ENCODE data around the gene INO80. TPM values are rescaled to one million over a fixed set of nuclear protein-coding genes. Genes with fewer than 3 reads are reported as not detected.

INO80 gene
- polyA plus RNA-seq, 1 experiment = 5.2 TPM

DNA sequence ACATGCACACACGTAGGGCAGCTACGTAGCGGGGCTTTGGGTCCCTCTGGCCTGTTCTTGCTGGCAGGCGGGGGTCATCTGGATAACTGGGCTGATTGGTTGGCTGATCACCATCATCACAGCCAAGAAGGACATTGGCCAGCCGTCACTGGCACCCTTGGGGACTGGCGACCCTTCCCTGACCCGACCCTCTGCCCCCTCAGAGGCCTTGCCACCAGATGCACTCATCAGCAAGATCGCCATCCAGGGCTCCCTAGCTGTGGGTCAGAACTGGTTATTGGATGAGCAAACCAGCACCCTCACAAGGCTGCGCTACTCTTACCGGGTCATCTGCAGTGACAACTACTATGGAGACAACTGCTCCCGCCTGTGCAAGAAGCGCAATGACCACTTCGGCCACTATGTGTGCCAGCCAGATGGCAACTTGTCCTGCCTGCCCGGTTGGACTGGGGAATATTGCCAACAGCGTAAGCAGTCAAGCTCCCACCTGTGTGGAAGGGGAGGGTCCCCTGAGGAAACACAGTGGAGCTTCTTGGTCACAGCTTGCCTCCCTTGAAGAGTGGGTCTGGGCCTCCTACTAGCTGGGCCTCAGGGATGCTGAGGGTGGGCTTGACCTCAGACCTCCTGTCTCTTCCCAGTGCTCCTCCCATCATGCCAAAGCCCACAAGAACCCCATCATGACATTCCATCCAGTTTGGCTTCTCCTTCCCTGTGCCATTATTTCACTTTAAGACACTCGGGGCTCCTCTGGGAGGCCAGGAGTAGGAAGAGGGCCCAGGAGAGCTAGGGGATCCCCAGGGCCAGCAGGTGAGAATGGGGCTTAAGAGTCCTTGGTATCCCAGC lies 184.6 kb downstream of the INO80 start:
- Histone ChIP-seq H3K27me3 (ENCODE audit: control insufficient read depth, insufficient read depth, low read length) (peaks cover 28% of the 10 kb centered on the region), H3K36me3 (ENCODE audit: control insufficient read depth, insufficient read depth, low read length) (0 out of 2 replicates have a peak, but pooled peaks cover 2% of the 10 kb centered on the region), H3K4me3 (ENCODE audit: low read depth, low read length) (peak overlapping the region; percentile 51; the same call in 1 of the 2 replicates)
- DNase-seq (ENCODE audit: low read depth) = no peak
- TF ChIP-seq, protein P1, sequence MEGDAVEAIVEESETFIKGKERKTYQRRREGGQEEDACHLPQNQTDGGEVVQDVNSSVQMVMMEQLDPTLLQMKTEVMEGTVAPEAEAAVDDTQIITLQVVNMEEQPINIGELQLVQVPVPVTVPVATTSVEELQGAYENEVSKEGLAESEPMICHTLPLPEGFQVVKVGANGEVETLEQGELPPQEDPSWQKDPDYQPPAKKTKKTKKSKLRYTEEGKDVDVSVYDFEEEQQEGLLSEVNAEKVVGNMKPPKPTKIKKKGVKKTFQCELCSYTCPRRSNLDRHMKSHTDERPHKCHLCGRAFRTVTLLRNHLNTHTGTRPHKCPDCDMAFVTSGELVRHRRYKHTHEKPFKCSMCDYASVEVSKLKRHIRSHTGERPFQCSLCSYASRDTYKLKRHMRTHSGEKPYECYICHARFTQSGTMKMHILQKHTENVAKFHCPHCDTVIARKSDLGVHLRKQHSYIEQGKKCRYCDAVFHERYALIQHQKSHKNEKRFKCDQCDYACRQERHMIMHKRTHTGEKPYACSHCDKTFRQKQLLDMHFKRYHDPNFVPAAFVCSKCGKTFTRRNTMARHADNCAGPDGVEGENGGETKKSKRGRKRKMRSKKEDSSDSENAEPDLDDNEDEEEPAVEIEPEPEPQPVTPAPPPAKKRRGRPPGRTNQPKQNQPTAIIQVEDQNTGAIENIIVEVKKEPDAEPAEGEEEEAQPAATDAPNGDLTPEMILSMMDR (IDR thresholded peaks at IDR 0.05; ENCODE audit: insufficient read depth, low read depth, low read length) = no peak
- ChIA-PET POLR2A (no interaction called here), CTCF (interaction anchor here (0.9 to 7.1 kb wide), 9 partner anchors 9 to 91 kb away, joined by 3 to 89 read pairs (median 18); no protein-coding TSS in a partner anchor)

DNA sequence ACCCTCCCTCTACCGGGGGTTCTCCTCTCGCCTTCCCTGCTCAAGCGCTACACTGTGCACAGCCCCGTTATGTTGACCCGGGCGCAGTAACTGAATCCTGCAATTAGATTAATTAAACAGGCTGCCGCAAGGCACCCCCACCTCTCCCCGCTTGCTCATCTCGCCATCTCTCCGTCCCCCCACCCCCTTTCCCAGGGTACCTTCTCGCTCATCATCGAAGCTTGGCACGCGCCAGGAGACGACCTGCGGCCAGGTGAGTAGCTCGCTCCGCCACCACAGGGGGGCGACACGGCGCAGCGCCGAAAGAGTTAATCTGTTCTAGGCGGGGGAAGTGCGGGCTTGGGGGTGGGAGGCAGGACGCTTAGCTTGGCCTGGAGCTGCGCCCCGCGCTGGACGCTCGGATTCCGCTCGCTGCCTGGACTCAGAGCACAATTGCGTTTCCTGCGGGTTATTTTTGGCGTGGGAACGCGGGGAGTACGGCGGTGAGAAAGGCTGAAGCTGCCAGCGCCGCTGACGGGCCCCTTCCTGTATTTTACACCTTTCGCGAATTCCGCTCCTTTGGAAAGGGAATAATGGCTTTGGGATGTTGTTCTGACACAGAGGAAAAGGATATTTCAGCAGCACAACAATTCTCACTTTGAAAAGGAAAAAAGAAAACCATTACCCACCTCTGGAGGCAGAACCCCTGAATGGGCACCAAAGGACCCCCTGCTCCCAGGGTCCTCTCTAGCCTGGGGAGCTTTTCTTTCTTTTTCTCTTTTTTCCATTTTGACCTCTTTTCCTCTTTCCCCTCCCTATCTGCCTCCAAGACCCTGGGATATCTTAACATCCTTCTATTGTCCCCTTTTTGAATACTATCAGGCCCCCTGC lies 185.4 kb downstream of the INO80 start:
- Histone ChIP-seq H3K36me3 (ENCODE audit: control insufficient read depth, insufficient read depth, low read length) (0 out of 2 replicates have a peak, but pooled peaks cover 2% of the 10 kb centered on the region), H3K4me3 (ENCODE audit: low read depth, low read length) (peak overlapping the region; percentile 51), H3K27me3 (ENCODE audit: control insufficient read depth, insufficient read depth, low read length) (peaks cover 31% of the 10 kb centered on the region)
- TF ChIP-seq, protein P1 (IDR thresholded peaks at IDR 0.05; ENCODE audit: insufficient read depth, low read depth, low read length) = peak; percentile 65
- no peak for DNase-seq (ENCODE audit: low read depth)
- POLR2A ChIA-PET = no interaction called here
- CTCF ChIA-PET = interaction anchor here (1.0 to 7.1 kb wide), 10 partner anchors 10 to 182 kb away, joined by 3 to 89 read pairs (median 11); partner anchors contain the start of gene CHAC1

DNA sequence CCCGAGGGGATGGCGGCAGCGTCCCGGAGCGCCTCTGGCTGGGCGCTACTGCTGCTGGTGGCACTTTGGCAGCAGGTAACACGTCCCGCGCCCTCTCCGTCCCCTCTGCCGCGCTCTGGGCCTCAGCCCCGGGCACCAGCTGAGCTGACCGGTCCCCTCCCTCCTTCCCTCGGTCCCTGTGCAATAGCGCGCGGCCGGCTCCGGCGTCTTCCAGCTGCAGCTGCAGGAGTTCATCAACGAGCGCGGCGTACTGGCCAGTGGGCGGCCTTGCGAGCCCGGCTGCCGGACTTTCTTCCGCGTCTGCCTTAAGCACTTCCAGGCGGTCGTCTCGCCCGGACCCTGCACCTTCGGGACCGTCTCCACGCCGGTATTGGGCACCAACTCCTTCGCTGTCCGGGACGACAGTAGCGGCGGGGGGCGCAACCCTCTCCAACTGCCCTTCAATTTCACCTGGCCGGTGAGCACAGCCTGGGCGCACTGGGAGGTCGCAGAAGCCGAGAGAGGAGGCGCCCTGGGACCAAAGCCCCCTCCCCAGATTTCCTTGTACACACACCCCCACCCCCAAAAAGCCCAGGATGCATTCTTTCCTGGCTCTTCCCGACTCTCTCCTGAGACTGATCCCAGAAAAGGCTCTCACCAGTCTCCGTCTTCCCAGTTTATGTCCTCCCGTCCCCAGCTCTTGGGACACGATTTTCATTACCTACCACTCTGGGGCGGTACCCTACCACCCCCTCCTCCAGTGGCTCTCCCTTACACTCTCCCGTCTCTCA lies 186.2 kb downstream of the INO80 start:
- Histone ChIP-seq H3K27me3 (ENCODE audit: control insufficient read depth, insufficient read depth, low read length) (peaks cover 33% of the 10 kb centered on the region), H3K4me3 (ENCODE audit: low read depth, low read length) (peak overlapping the region; percentile 51), H3K36me3 (ENCODE audit: control insufficient read depth, insufficient read depth, low read length) (0 out of 2 replicates have a peak, but pooled peaks cover 2% of the 10 kb centered on the region)
- ChIA-PET POLR2A (no interaction called here), CTCF (interaction anchor here (0.6 to 7.1 kb wide), 10 partner anchors 11 to 182 kb away, joined by 3 to 89 read pairs (median 11); partner anchors contain the start of gene CHAC1)
- TF ChIP-seq, protein P1 (IDR thresholded peaks at IDR 0.05; ENCODE audit: insufficient read depth, low read depth, low read length) = peak; percentile 22; the same call in 1 of the 2 replicates
- no peak for DNase-seq (ENCODE audit: low read depth)

Small RNA genes within 50 kb of the gene (small RNA-seq; reads per million reads assigned to genes)
- gene ISCA1P4 (ENCODE audit: insufficient read length, low read depth, low replicate concordance) = not detected

Other genes with a start within 250 kb of the INO80 start
- gene RHOV, start 242.0 kb downstream of the INO80 start, polyA plus RNA-seq (2011; rRNA removed) = 0.13 and 0.28 TPM in 2 replicates
- gene VPS18, start 221.8 kb downstream of the INO80 start, polyA plus RNA-seq (2011; rRNA removed) = 18.2 and 28.4 TPM in 2 replicates
- 0.32 and 0.47 TPM in 2 replicates for gene DLL4, start 186.9 kb downstream of the INO80 start, polyA plus RNA-seq (2011; rRNA removed)
- 107 and 155 TPM in 2 replicates for gene CHAC1, start 162.8 kb downstream of the INO80 start, polyA plus RNA-seq (2011; rRNA removed)
- gene EXD1, start 114.5 kb upstream of the INO80 start, polyA plus RNA-seq (2011; rRNA removed) = not detected in 2 replicates
- 59.9 and 67.2 TPM in 2 replicates for gene CHP1, start 115.0 kb upstream of the INO80 start, polyA plus RNA-seq (2011; rRNA removed)
- gene OIP5, start 216.3 kb upstream of the INO80 start, polyA plus RNA-seq (2011; rRNA removed) = 4.0 and 5.6 TPM in 2 replicates
- 77.4 and 102 TPM in 2 replicates for gene NUSAP1, start 216.6 kb upstream of the INO80 start, polyA plus RNA-seq (2011; rRNA removed)

Measured in BJ (cell line).